Measurements from ENCODE around the gene PEX14.

DNA sequence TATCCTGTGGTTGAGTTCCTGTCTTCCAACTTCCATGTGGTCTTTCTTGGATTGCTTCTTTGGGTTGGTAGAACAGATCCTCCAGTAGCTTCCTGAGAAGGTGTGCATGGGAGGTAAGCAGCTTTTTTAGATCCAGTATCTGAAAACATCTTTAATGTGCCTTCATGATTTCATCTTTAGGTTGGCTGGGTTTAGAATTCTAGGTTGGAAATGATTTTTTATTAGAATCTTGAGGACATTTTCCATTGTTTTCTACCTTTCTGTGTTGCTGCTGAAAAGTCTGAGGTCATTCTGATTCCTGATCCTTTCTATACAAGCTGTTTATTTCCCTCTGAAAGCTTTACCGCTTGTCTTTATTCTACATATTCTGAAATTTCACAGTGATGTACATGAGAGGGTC lies 94.8 kb downstream of the PEX14 start:
- TF ChIP-seq, protein P1, sequence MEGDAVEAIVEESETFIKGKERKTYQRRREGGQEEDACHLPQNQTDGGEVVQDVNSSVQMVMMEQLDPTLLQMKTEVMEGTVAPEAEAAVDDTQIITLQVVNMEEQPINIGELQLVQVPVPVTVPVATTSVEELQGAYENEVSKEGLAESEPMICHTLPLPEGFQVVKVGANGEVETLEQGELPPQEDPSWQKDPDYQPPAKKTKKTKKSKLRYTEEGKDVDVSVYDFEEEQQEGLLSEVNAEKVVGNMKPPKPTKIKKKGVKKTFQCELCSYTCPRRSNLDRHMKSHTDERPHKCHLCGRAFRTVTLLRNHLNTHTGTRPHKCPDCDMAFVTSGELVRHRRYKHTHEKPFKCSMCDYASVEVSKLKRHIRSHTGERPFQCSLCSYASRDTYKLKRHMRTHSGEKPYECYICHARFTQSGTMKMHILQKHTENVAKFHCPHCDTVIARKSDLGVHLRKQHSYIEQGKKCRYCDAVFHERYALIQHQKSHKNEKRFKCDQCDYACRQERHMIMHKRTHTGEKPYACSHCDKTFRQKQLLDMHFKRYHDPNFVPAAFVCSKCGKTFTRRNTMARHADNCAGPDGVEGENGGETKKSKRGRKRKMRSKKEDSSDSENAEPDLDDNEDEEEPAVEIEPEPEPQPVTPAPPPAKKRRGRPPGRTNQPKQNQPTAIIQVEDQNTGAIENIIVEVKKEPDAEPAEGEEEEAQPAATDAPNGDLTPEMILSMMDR (IDR thresholded peaks at IDR 0.05; ENCODE audit: insufficient read depth, low read length) = no peak
- no peak for TF ChIP-seq POLR2AphosphoS5 (IDR thresholded peaks at IDR 0.05; ENCODE audit: low read depth)

All from HL-60 (cell line).